H1 (cell line): ENCODE data around the gene AKR1D1. TPM values are rescaled to one million over a fixed set of nuclear protein-coding genes. Genes with fewer than 3 reads are reported as not detected.

Experiments used
- TAF1 ChIP-seq: IDR thresholded peaks from 2 replicates; pipeline ENCODE4 v1.6.1; 2011; ENCODE audit warnings: mild to moderate bottlenecking, low read depth, low read length
- polyA plus RNA-seq, 7 experiments: library from polyadenylated mRNA; depleted of rRNA in 3 of 7; stranded (reverse) in 5 of 7; unstranded in 2 of 7; fragments of >200 nt in 5 of 7; fragments of 200-250 nt in 2 of 7; gene quantifications; 1 replicate in 5 of 7; 2 replicates in 1 of 7; 4 replicates in 1 of 7; pipeline versions ENCODE4 v1.2.1 to v1.2.3, GENCODE V29; 2011 to 2013; ENCODE audit warnings: missing spikeins in 2 of 7, mixed read lengths in 2 of 7
- total RNA-seq: library from RNA; stranded (reverse); fragmentation: NEBNext Ultra II Directional; extraction: Animal tissue kit (Norgen Biotek cat#: 25700); gene quantifications from 2 replicates; pipeline ENCODE4 v1.2.1, GENCODE V29; 2021
- TF ChIP-seq, protein P1 (sequence below): fragments of 300-600 bp; sonication (generic); IDR thresholded peaks from 2 replicates; pipeline ENCODE4 v1.7.1; 2012; ENCODE audit warnings: low read length, moderate library complexity, mild to moderate bottlenecking, inconsistent platforms; ENCODE audit not compliant: insufficient replicate concordance
- TF ChIP-seq, protein P2 (sequence below): IDR thresholded peaks from 2 replicates; pipeline ENCODE4 v1.6.1; 2012; ENCODE audit warnings: low read length, inconsistent platforms
- TF ChIP-seq, protein P3 (sequence below): IDR thresholded peaks from 2 replicates; pipeline ENCODE4 v1.6.1; 2012; ENCODE audit warnings: inconsistent platforms

The AKR1D1 gene
- total and polyA plus RNA-seq, 2 of the 8 experiments (the other 6 are each of a cell fraction or from before 2014, with no cell fraction given): not detected

DNA sequence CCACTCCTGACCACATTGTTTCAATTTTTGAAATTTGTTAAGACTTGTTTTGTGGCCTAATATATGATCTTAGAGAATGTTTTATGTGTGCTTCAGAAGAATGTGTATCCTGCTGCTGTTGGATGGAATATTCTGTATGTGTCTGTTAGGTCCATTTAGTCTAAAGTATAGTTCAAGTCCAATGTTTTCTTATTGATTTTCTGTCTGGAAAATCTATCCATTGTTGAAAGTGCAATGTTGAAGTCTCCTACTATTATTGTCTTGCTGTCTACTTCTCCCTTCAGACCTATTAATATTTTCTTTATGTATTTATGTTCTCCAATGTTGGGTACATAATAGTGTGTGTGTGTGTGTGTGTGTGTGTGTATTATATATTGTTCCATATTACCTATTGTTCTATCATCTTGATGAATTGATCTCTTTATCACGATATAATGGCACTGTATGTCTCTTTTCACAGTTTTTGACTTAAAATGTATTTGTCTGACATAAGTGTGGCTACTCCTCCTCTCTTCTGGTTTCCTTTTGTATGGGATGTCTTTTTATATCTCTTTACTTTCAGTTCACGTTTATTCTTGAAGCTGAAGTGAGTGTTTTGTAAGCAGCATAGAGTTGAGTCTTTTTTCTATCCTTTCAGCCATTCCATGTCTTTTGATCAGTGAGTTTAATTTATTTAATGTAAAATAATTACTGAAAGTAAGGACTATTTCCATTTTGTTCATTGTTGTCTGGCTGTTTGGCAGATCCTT, 61.3 kb downstream of the AKR1D1 start (continued):
- TF ChIP-seq, protein P1, sequence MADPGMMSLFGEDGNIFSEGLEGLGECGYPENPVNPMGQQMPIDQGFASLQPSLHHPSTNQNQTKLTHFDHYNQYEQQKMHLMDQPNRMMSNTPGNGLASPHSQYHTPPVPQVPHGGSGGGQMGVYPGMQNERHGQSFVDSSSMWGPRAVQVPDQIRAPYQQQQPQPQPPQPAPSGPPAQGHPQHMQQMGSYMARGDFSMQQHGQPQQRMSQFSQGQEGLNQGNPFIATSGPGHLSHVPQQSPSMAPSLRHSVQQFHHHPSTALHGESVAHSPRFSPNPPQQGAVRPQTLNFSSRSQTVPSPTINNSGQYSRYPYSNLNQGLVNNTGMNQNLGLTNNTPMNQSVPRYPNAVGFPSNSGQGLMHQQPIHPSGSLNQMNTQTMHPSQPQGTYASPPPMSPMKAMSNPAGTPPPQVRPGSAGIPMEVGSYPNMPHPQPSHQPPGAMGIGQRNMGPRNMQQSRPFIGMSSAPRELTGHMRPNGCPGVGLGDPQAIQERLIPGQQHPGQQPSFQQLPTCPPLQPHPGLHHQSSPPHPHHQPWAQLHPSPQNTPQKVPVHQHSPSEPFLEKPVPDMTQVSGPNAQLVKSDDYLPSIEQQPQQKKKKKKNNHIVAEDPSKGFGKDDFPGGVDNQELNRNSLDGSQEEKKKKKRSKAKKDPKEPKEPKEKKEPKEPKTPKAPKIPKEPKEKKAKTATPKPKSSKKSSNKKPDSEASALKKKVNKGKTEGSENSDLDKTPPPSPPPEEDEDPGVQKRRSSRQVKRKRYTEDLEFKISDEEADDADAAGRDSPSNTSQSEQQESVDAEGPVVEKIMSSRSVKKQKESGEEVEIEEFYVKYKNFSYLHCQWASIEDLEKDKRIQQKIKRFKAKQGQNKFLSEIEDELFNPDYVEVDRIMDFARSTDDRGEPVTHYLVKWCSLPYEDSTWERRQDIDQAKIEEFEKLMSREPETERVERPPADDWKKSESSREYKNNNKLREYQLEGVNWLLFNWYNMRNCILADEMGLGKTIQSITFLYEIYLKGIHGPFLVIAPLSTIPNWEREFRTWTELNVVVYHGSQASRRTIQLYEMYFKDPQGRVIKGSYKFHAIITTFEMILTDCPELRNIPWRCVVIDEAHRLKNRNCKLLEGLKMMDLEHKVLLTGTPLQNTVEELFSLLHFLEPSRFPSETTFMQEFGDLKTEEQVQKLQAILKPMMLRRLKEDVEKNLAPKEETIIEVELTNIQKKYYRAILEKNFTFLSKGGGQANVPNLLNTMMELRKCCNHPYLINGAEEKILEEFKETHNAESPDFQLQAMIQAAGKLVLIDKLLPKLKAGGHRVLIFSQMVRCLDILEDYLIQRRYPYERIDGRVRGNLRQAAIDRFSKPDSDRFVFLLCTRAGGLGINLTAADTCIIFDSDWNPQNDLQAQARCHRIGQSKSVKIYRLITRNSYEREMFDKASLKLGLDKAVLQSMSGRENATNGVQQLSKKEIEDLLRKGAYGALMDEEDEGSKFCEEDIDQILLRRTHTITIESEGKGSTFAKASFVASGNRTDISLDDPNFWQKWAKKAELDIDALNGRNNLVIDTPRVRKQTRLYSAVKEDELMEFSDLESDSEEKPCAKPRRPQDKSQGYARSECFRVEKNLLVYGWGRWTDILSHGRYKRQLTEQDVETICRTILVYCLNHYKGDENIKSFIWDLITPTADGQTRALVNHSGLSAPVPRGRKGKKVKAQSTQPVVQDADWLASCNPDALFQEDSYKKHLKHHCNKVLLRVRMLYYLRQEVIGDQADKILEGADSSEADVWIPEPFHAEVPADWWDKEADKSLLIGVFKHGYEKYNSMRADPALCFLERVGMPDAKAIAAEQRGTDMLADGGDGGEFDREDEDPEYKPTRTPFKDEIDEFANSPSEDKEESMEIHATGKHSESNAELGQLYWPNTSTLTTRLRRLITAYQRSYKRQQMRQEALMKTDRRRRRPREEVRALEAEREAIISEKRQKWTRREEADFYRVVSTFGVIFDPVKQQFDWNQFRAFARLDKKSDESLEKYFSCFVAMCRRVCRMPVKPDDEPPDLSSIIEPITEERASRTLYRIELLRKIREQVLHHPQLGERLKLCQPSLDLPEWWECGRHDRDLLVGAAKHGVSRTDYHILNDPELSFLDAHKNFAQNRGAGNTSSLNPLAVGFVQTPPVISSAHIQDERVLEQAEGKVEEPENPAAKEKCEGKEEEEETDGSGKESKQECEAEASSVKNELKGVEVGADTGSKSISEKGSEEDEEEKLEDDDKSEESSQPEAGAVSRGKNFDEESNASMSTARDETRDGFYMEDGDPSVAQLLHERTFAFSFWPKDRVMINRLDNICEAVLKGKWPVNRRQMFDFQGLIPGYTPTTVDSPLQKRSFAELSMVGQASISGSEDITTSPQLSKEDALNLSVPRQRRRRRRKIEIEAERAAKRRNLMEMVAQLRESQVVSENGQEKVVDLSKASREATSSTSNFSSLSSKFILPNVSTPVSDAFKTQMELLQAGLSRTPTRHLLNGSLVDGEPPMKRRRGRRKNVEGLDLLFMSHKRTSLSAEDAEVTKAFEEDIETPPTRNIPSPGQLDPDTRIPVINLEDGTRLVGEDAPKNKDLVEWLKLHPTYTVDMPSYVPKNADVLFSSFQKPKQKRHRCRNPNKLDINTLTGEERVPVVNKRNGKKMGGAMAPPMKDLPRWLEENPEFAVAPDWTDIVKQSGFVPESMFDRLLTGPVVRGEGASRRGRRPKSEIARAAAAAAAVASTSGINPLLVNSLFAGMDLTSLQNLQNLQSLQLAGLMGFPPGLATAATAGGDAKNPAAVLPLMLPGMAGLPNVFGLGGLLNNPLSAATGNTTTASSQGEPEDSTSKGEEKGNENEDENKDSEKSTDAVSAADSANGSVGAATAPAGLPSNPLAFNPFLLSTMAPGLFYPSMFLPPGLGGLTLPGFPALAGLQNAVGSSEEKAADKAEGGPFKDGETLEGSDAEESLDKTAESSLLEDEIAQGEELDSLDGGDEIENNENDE: no peak
- TF ChIP-seq, protein P2, sequence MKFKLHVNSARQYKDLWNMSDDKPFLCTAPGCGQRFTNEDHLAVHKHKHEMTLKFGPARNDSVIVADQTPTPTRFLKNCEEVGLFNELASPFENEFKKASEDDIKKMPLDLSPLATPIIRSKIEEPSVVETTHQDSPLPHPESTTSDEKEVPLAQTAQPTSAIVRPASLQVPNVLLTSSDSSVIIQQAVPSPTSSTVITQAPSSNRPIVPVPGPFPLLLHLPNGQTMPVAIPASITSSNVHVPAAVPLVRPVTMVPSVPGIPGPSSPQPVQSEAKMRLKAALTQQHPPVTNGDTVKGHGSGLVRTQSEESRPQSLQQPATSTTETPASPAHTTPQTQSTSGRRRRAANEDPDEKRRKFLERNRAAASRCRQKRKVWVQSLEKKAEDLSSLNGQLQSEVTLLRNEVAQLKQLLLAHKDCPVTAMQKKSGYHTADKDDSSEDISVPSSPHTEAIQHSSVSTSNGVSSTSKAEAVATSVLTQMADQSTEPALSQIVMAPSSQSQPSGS: no peak
- TF ChIP-seq, protein P3, sequence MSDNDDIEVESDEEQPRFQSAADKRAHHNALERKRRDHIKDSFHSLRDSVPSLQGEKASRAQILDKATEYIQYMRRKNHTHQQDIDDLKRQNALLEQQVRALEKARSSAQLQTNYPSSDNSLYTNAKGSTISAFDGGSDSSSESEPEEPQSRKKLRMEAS: no peak
- no peak for TF ChIP-seq TAF1
